Lower leg skin (tissue), 3 donors: Measurements from ENCODE around the gene NANS.

Source experiments
- CTCF ChIP-seq, 3 donors: fragments of 450-650 bp; IDR thresholded peaks; one replicate each; pipeline ENCODE4 v1.5.1; 2016; ENCODE audit warnings: antibody characterized with exemption in 3 of 3, mild to moderate bottlenecking in 3 of 3, moderate library complexity in 2 of 3
- POLR2A ChIP-seq, 2 donors: fragments of 450-650 bp; IDR thresholded peaks; one replicate each; pipeline ENCODE4 v1.6.1; 2016 to 2017; ENCODE audit warnings: antibody characterized with exemption in 2 of 2, mild to moderate bottlenecking in 1 of 2, moderate library complexity in 1 of 2

- TF ChIP-seq CTCF (IDR thresholded peaks at IDR 0.05) = peak in 1 of 3 donors; percentile 77
- TF ChIP-seq POLR2A (IDR thresholded peaks at IDR 0.05) = no peak
These were observed 21.7 kb upstream of the NANS start for GRCh38 chr9:98034593-98035546.
